HL-60/S4 treated with phorbol 12-myristate 13-acetate at 8.2 ng/mL for 4 days and 3 days (cell line): Measurements from ENCODE around the gene TSEN54.
"Not testable (repeated sequence)": the region's sequence is repeated elsewhere in the genome, so short reads cannot be mapped to it uniquely, and the experiment has no call there.

Experiments used
- in situ Hi-C: fragments of 300-500 bp; cut with MboI; formaldehyde crosslinking; loops from 2 replicates; pipeline ENCODE4 v1.15.0; 2022; ENCODE audit warnings: low sequenced_read_pairs

The TSEN54 gene

GRCh38 chr17:75516255-75516618 is at the start of gene TSEN54:
Gene TSEN54 (plus strand): TSS chr17:75516528. CDS start chr17:75516561, 33 bp downstream.
- in situ Hi-C loops, result no loop called here

GRCh38 chr17:75468291-75468754 is 48.0 kb upstream of the TSEN54 start:
- in situ Hi-C loops, result no loop called here

GRCh38 chr17:75468779-75469373 is 47.5 kb upstream of the TSEN54 start:
- in situ Hi-C loops, result no loop called here

- in situ Hi-C loops, result no loop called here
Measured at GRCh38 chr17:75471207-75471606, 45.1 kb upstream of the TSEN54 start.

GRCh38 chr17:75472119-75472518 is 44.2 kb upstream of the TSEN54 start:
- in situ Hi-C loops, result no loop called here

- in situ Hi-C loops, result no loop called here
Measured at GRCh38 chr17:75473246-75473645, 43.1 kb upstream of the TSEN54 start.

GRCh38 chr17:75474736-75475135 is 41.6 kb upstream of the TSEN54 start:
- in situ Hi-C loops, result no loop called here

GRCh38 chr17:75475144-75475835 is 41.0 kb upstream of the TSEN54 start:
- in situ Hi-C loops, result no loop called here

GRCh38 chr17:75475851-75476250 is 40.5 kb upstream of the TSEN54 start:
- in situ Hi-C loops, result no loop called here

GRCh38 chr17:75476271-75476671 is 40.1 kb upstream of the TSEN54 start:
- in situ Hi-C loops, result no loop called here

- in situ Hi-C loops, result no loop called here
Measured at GRCh38 chr17:75476752-75477489, 39.4 kb upstream of the TSEN54 start.

GRCh38 chr17:75477490-75477862 is 38.9 kb upstream of the TSEN54 start:
- in situ Hi-C loops, result not testable (repeated sequence)

- in situ Hi-C loops, result no loop called here
Measured at GRCh38 chr17:75478508-75478907, 37.8 kb upstream of the TSEN54 start.

GRCh38 chr17:75480281-75480680 is 36.0 kb upstream of the TSEN54 start:
- in situ Hi-C loops, result no loop called here

GRCh38 chr17:75481194-75482068 is 34.9 kb upstream of the TSEN54 start:
- in situ Hi-C loops, result no loop called here

GRCh38 chr17:75482098-75482942 is 34.0 kb upstream of the TSEN54 start:
- in situ Hi-C loops, result no loop called here

GRCh38 chr17:75485688-75486087 is 30.6 kb upstream of the TSEN54 start:
- in situ Hi-C loops, result no loop called here

- in situ Hi-C loops, result no loop called here
Measured at GRCh38 chr17:75486151-75486550, 30.2 kb upstream of the TSEN54 start.

GRCh38 chr17:75486951-75487350 is 29.4 kb upstream of the TSEN54 start:
- in situ Hi-C loops, result no loop called here
